GM19438 (cell line): Measurements from ENCODE around the gene SMC6.

Source experiments
- ATAC-seq: cut with Tn5 transposase; IDR thresholded peaks from one replicate; pipeline ENCODE4 v1.9.1; 2021; ENCODE audit warnings: low read depth; ENCODE audit not compliant: unreplicated experiment

SMC6 gene

DNA sequence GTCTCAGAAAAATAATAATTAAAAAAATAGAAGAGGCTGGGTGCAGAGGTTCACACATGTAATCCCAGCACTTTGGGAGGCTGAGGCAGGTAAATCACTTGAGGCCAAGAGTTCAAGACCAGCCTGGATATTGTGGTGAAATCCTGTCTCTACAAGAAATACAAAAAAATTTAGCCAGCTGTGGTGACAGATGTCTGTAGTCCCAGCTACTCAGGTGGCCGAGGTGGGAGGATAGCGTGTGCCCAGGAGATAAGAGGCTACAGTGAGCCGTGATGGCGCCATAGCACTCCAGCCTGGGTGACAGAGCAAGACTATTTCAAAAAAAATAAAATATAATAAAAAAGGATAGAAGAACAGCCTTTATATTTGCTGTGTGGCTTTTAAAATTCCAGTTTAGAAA lies 35.9 kb downstream of the SMC6 start:
- no peak for ATAC-seq

DNA sequence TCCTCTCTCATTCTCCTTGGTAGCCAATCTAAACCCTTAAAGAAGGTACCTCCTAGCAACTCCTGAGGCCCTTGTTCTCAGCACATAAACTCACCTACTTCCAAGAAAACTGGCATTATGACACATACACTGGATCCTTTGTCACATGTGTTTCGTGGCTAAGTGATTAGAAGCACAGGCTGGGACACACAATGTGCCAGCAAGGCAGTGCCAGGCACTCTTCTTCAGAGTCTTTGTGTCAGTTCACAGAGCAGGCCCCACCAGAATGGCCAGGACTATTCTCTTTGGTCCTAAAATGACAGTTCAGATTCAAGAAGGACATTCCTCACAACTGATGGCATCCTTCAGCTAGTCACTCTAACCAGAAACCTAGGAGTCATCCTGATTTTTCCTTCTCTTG lies 40.3 kb downstream of the SMC6 start:
- no peak for ATAC-seq

DNA sequence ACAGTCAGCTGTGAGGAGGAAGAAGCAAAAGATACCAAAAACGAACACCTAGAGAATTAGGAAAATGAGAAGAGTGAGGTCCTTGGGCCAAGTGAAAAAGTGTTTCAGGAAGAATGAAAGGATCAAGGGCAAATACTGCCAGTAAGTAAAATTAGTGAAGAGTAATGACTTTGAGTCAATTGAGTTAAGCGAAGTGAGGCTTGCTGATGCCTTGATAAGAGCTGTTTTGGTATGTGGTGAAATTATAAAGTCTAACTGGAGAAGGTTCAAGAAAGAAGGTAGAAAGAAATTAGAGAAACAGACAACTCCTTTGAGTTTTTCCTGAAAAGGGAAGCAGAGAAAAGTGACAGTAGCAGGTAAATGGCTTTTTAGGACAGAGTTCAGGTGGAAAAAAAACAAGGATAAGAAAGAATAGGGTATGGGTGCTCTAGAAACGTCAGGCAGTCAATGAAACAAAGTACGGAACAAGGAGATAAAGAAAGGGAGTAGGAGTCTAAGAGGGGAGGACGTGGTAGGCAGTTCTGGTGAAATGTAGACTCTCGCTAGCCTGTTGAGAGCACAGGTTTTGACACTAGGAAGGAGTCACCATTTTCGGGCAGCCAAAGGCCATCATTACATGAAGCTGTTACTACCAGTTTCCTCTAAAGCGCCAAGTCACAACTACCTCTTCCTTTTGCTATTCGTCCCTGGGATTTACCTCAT lies 42.9 kb downstream of the SMC6 start:
- ATAC-seq = no peak

DNA sequence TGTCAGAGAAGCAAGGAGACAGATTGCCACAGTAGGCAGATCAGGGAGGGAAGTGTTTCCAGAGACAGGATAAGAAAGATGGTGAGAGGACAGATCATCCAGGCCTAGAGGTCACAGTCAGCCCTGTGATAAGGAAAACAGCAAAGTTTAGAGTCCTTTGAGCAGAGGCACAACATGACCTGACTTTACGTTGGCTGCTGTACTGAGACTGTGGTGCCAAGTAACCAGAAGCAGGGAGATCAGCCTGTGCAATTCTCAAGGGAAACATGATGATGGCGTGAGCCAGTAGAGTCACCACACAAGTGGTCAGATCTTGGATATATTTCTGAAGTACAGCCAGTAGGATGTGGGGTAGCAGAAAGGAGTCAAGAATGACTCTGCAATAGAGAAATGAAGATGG lies 43.7 kb downstream of the SMC6 start:
- no peak for ATAC-seq

DNA sequence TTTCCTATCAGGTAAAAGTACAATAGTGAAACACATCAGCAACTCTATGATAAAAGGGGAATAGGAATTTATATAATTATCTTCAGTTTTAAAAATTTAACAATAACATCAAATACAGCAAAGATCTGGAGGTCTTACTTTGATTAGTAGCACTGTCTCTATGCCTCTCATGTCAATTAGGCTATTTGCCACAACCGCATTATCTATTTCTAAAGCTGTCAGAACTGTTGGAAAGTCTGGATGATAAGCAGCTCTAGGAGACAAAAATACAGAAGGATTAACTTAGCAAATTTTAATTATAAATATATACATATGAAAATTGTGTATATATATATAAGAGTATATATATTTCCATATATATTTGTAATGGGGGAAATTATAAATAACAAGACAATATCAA lies 45.1 kb downstream of the SMC6 start:
- no peak for ATAC-seq

DNA sequence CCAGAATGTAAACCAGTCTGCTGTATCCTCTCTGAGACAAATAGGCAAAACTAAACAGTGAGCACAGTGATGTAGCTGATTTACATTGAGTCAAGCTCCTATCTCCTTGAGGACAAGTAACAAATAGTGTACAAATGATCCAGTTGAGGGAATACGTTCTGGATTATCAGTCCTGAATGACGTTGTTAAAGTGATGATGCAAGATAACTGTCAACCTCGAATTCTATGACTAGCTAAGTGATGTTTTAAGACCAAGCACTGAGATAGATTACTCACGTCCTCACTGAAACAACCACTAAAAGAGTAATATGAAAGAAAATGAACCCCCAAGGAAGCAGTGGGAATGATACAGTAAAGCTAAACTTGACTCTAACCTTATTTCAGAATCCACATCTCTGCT lies 46.8 kb downstream of the SMC6 start:
- ATAC-seq = no peak

DNA sequence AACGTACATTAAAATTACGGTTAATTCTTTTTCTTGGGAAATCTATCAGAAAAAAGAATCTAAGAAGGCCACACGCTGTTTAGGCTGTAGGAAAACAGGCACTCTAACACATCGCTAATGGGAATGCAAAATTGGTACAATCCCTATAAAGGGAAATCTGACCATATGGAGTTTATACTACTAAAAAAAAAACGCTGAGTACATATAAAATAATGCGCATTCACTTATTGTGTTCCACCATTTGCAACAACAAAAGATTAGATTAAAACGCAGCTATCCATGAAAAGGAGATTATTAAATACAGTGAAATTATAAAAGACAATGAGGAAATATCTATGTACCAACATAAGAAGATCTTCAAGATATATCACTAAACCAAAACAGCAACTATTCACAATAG lies 62.8 kb downstream of the SMC6 start:
- no peak for ATAC-seq

DNA sequence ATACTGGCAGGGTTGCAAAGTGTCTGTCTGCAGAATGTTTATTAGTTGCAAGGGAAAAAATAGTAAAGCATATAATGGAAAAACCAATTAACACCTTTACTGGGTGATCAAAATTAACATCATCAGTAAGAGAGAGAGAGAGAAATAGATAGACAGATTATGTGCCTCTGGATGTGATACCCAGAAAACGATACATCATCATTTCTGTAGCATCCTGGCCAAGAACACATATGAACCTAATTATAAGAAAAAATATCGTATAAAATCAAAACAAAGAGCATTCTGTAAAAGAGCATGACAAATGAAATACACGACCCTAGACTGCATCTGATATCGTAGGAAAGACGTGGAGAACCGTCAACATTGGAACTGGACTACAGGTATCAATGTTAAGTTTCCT lies 64.6 kb downstream of the SMC6 start:
- ATAC-seq = no peak

DNA sequence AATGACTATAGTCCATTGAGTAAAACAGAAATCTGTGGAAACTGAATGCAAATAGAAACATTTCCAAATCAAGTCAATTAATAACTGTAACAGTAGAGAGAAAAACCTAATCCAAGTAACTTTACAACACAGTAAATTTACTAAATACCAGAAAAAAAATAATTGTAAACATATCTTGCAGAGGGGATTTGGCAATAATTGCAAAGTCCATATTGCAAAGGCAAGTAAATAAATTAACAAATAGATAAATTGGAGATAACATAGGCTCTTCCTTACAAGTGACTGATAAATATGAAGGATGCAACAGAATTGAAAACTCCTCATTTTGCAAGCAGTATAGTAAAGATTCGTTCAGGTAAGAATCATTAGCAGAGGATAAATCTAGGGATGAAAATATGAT lies 65.0 kb downstream of the SMC6 start:
- ATAC-seq = no peak

DNA sequence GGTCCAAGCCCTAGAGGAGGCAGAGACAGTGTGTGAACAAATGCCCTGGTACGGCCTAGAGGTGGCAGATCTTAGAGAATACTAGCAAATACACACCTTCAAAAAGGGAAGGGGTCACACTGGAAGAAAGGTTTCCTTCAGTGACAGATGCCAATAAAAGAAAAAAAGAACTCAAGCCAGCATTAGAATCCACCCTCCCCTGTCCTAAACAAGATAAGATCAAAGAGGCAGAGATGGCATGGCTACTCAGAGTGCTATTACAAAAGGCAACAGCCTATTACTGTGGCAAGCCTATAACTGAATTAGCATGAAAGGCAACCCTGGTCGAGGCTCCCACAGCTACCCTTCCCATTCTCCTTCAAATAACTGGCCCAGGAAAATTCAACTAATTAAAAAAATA lies 69.6 kb downstream of the SMC6 start:
- ATAC-seq = no peak

DNA sequence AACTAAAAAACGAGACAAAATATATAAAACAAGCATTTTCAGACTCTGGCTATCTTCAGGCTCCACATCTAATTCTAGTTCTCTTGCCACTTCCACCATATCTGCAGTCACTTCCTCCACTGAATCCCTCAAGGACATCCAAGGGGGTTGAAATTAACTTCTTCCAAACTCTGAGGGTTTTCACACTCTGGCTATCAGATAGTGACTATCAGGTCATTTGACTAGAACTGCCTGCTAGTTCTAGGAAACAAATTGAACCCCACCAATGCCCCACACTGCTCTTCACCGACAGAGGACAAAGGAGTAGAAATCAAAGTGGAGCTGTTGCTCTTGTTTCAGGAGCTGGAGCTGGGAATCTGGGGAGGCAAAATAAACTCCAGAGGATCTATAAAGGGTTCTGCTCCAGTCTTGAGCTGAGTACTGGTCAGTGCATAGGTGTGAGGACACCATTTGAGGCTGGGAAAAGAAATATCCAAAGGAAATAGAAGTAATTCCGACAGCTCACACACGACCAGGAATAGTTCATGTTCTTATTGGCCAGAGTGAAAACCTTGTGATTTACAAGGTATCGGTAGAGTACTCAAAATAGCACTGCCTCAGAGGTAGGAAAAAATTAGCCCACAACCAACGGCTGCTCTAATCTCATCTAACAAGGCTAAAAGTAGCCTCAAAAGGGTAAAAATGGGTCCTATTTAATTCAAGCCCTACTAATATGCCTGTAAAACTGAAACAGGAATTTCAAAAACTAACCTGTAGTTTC lies 71.3 kb downstream of the SMC6 start:
- no peak for ATAC-seq

DNA sequence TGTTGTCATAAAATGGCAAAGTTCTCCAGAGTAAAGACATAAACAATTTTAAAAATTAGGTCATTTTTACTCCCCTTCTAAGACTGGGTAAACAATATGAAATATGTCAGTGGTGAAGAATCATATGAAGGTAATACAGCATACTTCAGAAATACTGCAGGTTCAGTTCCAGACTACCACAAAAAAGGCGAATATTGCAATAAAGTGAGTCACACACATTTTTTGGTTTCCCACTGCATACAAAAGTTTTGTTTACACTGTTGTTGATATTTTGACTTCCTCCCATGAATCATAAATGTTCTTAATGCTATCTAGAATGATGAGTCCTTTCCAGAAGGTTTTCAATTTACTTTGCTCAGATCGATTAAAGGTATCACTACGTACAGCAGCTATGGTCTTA lies 73.5 kb downstream of the SMC6 start:
- no peak for ATAC-seq

DNA sequence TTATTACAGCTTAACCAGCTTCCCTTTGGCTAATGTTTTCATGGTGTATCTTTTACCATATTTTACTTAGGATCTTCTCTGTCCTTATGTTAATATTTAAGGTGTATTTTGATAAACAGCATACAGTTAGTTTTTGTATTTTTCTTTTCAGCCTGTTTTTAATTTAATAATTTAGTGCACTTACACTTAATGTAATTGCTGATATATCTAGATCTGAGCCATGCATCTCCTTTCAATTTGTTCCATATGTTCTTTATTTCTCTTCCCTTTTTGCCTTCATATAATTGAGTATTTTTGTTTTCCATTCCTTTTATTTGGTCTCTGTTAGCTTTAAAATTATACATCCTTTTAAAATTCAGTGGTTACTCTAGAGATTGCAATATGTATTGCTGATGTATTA lies 78.8 kb downstream of the SMC6 start:
- ATAC-seq = no peak

DNA sequence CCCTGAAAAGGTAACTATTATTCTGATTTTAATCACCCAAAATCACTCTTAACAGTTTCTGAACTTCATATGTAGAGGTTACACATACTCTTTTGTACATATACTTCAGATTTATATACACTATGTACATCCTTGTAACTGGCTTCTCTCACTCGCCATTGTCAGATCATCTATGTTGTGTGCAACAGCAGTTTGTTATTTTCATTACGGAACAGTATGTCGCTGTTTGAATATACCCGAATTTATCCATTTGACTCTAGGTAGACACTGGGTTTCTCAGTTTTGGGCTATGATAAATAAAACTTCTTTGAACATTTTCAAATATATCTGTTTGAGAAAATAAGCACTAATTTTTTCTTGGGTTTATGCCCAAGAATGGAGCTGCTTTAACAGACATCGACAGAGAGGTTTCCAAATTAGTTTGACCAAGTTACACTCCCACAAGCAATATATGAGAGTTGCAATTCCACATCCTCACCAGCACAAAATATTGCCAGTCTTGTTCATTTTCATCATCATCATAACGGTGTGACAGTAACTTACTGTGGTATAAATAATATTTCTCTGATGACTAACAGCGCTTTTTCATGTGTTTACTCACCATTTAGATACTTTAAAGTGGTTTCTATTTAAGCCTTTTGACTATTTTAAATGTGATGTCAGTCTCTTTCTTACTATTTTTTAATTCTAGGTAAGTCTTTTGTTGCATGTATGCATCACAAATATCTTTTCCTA lies 80.9 kb downstream of the SMC6 start:
- no peak for ATAC-seq

DNA sequence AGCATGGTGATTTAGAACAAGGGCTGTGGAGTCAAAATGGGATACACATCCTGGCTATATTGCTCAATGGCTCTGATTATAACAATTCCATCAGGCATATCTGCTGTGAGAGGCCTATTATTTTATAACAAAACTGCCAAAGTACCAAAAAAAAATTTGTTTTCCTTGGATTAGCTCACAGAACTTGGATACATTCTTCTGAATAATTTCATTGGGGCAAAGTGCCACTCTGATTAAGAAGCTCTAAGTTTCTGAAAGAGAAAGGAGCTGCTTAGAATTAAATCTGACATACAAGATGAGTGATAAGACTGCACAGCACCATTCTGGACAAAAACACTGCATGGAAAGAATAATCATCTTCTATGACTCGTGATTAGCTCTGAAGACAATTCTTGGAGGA lies 85.7 kb downstream of the SMC6 start:
- ATAC-seq = no peak

DNA sequence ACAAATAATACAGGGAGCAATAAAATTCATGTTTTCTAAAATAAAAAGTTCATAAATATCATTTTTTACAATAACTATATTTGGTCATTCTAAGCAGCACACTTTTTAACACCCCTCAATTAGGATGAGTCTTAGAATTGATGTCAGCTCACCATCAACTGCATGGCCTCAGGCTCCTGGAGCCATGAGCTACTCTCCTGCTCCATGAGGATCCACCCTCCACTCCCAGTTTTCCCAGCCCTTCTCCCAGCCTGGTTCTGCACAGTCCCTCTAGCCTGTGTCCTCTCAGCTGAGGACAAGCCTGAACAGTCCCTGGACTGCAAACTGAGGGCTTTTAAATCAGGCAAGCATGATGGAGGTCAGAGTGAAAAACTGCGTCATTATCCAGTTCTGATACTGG lies 89.1 kb downstream of the SMC6 start:
- ATAC-seq = no peak

DNA sequence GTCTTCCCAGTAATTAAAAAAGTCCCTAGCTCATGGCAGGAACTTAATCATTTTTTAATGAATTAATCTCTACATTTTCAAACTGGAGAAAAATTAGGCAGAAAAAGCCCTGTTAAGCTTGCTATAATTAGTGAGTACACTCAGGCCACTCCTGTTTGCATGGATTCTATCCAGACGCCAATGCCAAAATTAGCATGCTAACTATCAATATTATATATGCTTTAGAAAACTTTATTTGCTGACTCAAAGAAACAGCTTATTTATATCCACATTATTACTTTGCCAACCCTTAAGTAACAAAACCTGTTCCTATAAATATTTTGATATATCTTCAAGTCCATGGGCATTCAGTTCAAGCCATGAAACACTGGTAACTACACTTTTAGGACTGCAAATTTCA lies 90.9 kb downstream of the SMC6 start:
- no peak for ATAC-seq

DNA sequence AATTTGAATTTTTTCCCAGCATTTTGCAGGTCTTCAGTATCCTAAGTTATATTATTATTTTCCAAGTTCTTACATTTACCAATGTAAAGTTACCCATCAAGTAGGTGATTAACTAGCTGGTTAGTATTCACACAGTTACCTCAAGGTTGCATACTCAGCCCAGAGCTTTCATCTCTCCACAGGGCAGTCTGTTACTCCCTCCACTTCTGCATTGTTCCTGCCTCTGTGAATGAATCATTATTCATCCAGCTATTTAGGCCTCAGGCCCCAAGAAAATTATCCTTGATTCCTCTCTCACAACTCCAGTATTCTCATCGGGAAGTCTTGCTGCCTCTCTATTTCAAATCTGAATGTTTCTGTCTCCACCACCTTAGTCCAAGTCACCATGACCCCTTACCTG lies 92.2 kb downstream of the SMC6 start:
- no peak for ATAC-seq

DNA sequence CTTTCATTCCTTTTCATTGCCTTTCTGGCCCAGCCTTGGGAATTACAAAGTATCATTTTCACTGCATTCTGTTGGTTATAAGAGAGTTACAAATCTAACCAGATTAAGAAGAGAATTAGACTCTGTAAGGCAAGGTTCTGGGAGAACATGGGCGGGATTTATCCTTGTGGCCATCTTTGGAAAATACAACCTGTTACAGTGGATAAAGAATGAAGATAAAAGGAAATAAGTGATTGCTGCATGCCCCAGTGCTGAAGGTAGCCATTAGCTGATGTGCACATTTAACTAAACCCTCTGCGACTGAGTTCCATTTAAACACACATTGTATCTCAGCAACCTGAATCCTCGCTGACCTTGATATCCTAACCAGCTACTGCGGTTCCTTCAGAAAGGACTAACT lies 93.4 kb downstream of the SMC6 start:
- ATAC-seq = no peak

DNA sequence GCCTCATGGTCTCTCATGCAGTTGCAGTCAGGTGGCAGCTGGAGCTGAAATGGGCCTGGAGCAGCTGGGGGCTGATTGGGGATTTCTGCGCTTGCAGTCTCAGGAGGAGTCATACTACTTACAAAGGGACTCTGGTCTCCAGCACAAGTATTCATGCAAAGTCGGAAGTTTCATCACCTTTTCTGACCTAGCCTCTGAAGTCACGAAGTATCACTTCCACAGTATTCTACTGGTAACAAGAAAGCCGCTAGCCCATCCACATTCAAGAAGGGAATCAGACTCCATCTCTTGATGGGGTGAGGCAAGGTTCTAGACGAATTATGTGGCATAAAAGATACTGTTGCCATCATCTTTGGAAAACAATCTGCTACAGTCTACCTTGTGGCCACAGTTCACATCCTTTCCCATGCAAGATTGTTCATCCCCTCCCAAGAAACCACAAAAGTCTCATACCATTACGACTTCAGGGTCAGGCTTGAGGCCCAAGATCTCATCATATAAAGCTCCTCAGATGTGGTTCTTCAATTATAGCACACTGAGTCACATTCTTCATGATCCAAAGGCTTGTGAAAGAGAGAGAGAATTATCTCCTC lies 95.3 kb downstream of the SMC6 start:
- ATAC-seq = no peak

DNA sequence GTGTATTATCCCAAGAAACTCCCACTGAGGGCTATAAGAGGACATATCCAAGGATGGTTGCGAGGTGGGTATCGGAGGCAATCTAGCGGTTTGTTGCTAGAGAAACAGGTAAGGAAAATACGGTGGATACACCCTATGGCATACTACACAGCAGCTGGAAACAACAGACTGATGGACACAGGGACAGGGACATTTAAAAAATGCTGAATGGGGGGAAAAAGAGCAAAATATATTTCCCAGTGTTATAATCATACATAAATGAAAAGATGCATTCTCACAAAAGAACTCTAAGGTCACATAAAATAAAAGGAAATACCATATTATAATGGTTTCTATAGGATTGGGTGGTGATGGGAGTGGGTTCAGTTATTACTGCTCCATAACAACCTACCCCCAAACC lies 95.9 kb downstream of the SMC6 start:
- no peak for ATAC-seq
